Measurements from ENCODE around the gene BPGM. TPM values are rescaled to one million over a fixed set of nuclear protein-coding genes. Genes with fewer than 3 reads are reported as not detected.
"Not testable (repeated sequence)": the region's sequence is repeated elsewhere in the genome, so short reads cannot be mapped to it uniquely, and the experiment has no call there.

The BPGM gene
- total RNA-seq, 1 donor from 2014 or later, result 21.7 TPM

- intact Hi-C loops (cut with micrococcal nuclease), result no loop called here
Measured at GRCh38 chr7:134660961-134661376, 14.3 kb downstream of the BPGM start.

- intact Hi-C loops (cut with micrococcal nuclease), result no loop called here
Measured at GRCh38 chr7:134662166-134662870, 15.7 kb downstream of the BPGM start.

- intact Hi-C loops (cut with micrococcal nuclease), result no loop called here
Measured at GRCh38 chr7:134662871-134663205, 16.2 kb downstream of the BPGM start.

GRCh38 chr7:134665045-134665444 is 18.4 kb downstream of the BPGM start:
- intact Hi-C loops (cut with micrococcal nuclease), result not testable (repeated sequence)

- intact Hi-C loops (cut with micrococcal nuclease), result no loop called here
Measured at GRCh38 chr7:134667899-134668298, 21.2 kb downstream of the BPGM start.

- intact Hi-C loops (cut with micrococcal nuclease), result no loop called here
Measured at GRCh38 chr7:134669388-134669787, 22.7 kb downstream of the BPGM start.

GRCh38 chr7:134669845-134670373 is 23.3 kb downstream of the BPGM start:
- intact Hi-C loops (cut with micrococcal nuclease), result loop anchor here (1.0 kb wide), 1 partner anchor 23 kb away; no protein-coding TSS in a partner anchor

- intact Hi-C loops (cut with micrococcal nuclease), result no loop called here
Measured at GRCh38 chr7:134671609-134672008, 25.0 kb downstream of the BPGM start.

GRCh38 chr7:134674424-134674823 is 27.8 kb downstream of the BPGM start:
- intact Hi-C loops (cut with micrococcal nuclease), result no loop called here

GRCh38 chr7:134676743-134677142 is 30.1 kb downstream of the BPGM start:
- intact Hi-C loops (cut with micrococcal nuclease), result no loop called here

GRCh38 chr7:134678115-134678514 is 31.5 kb downstream of the BPGM start:
- intact Hi-C loops (cut with micrococcal nuclease), result no loop called here

GRCh38 chr7:134679006-134679405 is 32.4 kb downstream of the BPGM start:
- intact Hi-C loops (cut with micrococcal nuclease), result no loop called here

- intact Hi-C loops (cut with micrococcal nuclease), result no loop called here
Measured at GRCh38 chr7:134684165-134684564, 37.5 kb downstream of the BPGM start.

- intact Hi-C loops (cut with micrococcal nuclease), result no loop called here
Measured at GRCh38 chr7:134685250-134685649, 38.6 kb downstream of the BPGM start.

GRCh38 chr7:134686786-134687185 is 40.1 kb downstream of the BPGM start:
- intact Hi-C loops (cut with micrococcal nuclease), result no loop called here

GRCh38 chr7:134689550-134689949 is 42.9 kb downstream of the BPGM start:
- intact Hi-C loops (cut with micrococcal nuclease), result not testable (repeated sequence)

- intact Hi-C loops (cut with micrococcal nuclease), result loop anchor here (1.0 to 2.0 kb wide), 3 partner anchors 43 to 264 kb away; partner anchors contain the start of gene BPGM
Measured at GRCh38 chr7:134690016-134690415, 43.4 kb downstream of the BPGM start.

- intact Hi-C loops (cut with micrococcal nuclease), result loop anchor here (1.0 to 2.0 kb wide), 3 partner anchors 44 to 263 kb away; partner anchors contain the start of gene BPGM
Measured at GRCh38 chr7:134690614-134691504, 44.2 kb downstream of the BPGM start.

- intact Hi-C loops (cut with micrococcal nuclease), result loop anchor here (2.0 kb wide), 3 partner anchors 19 to 63 kb away; partner anchors contain the start of gene BPGM
Measured at GRCh38 chr7:134691546-134692343, 45.1 kb downstream of the BPGM start.

GRCh38 chr7:134692344-134692705 is 45.7 kb downstream of the BPGM start:
- intact Hi-C loops (cut with micrococcal nuclease), result loop anchor here (2.0 kb wide), 1 partner anchor 18 kb away; no protein-coding TSS in a partner anchor

GRCh38 chr7:134693256-134693655 is 46.6 kb downstream of the BPGM start:
- intact Hi-C loops (cut with micrococcal nuclease), result loop anchor here (2.0 kb wide), 1 partner anchor 18 kb away; no protein-coding TSS in a partner anchor

Data from T-helper 2 cell treated with Interferon-gamma antibody and Interleukin-4, amounts not matched to agents 100 ng/mL and 5 ng/mL, for 36 hours (primary cell).